ENCODE results near the gene CDC42EP4. TPM values are rescaled to one million over a fixed set of nuclear protein-coding genes. Genes with fewer than 3 reads are reported as not detected.

Gene CDC42EP4
- total and polyA plus RNA-seq, 4 donors = 15.7 to 31.0 (median 28.0) TPM

GRCh38 chr17:73250851-73251640 lies 60.8 kb downstream of the CDC42EP4 start:
- Histone ChIP-seq H3K4me3 (ENCODE audit: low read depth in 1 of 3, low read length in 3 of 3) (no peak overlapping the region), H3K27me3 (ENCODE audit: control insufficient read depth in 4 of 4, insufficient read depth in 4 of 4, low read length in 3 of 4) (no peaks in the 10 kb centered on the region), H3K27ac (ENCODE audit: low read depth in 1 of 2, low read length in 2 of 2) (no peak overlapping the region), H3K9me3 (ENCODE audit: control insufficient read depth in 4 of 4, low read length in 3 of 4) (no peaks in the 10 kb centered on the region), H3K4me1 (ENCODE audit: control insufficient read depth in 4 of 4, insufficient read depth in 4 of 4, low read length in 3 of 4) (no peaks in the 10 kb centered on the region), H3K36me3 (ENCODE audit: control insufficient read depth in 4 of 4, insufficient read depth in 3 of 4, low read depth in 1 of 4, low read length in 3 of 4) (peaks cover 0 to 13% (median 5%) of the 10 kb centered on the region in 4 donors), H3K9ac (ENCODE audit: low read depth in 1 of 2, low read length in 2 of 2) (no peak overlapping the region)
- 74% methylated on average over 10 of the region's 10 CpGs for WGBS
- no peak for TF ChIP-seq MAX (IDR thresholded peaks at IDR 0.05)
- TF ChIP-seq, protein P1, sequence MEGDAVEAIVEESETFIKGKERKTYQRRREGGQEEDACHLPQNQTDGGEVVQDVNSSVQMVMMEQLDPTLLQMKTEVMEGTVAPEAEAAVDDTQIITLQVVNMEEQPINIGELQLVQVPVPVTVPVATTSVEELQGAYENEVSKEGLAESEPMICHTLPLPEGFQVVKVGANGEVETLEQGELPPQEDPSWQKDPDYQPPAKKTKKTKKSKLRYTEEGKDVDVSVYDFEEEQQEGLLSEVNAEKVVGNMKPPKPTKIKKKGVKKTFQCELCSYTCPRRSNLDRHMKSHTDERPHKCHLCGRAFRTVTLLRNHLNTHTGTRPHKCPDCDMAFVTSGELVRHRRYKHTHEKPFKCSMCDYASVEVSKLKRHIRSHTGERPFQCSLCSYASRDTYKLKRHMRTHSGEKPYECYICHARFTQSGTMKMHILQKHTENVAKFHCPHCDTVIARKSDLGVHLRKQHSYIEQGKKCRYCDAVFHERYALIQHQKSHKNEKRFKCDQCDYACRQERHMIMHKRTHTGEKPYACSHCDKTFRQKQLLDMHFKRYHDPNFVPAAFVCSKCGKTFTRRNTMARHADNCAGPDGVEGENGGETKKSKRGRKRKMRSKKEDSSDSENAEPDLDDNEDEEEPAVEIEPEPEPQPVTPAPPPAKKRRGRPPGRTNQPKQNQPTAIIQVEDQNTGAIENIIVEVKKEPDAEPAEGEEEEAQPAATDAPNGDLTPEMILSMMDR (IDR thresholded peaks at IDR 0.05; ENCODE audit: low read depth, low read length, missing input control) = no peak
- TF ChIP-seq, protein P2, sequence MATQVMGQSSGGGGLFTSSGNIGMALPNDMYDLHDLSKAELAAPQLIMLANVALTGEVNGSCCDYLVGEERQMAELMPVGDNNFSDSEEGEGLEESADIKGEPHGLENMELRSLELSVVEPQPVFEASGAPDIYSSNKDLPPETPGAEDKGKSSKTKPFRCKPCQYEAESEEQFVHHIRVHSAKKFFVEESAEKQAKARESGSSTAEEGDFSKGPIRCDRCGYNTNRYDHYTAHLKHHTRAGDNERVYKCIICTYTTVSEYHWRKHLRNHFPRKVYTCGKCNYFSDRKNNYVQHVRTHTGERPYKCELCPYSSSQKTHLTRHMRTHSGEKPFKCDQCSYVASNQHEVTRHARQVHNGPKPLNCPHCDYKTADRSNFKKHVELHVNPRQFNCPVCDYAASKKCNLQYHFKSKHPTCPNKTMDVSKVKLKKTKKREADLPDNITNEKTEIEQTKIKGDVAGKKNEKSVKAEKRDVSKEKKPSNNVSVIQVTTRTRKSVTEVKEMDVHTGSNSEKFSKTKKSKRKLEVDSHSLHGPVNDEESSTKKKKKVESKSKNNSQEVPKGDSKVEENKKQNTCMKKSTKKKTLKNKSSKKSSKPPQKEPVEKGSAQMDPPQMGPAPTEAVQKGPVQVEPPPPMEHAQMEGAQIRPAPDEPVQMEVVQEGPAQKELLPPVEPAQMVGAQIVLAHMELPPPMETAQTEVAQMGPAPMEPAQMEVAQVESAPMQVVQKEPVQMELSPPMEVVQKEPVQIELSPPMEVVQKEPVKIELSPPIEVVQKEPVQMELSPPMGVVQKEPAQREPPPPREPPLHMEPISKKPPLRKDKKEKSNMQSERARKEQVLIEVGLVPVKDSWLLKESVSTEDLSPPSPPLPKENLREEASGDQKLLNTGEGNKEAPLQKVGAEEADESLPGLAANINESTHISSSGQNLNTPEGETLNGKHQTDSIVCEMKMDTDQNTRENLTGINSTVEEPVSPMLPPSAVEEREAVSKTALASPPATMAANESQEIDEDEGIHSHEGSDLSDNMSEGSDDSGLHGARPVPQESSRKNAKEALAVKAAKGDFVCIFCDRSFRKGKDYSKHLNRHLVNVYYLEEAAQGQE (IDR thresholded peaks at IDR 0.05) = no peak
- TF ChIP-seq HNF4A (conservative IDR thresholded peaks at IDR 0.05) = no peak
- TF ChIP-seq, protein P3, sequence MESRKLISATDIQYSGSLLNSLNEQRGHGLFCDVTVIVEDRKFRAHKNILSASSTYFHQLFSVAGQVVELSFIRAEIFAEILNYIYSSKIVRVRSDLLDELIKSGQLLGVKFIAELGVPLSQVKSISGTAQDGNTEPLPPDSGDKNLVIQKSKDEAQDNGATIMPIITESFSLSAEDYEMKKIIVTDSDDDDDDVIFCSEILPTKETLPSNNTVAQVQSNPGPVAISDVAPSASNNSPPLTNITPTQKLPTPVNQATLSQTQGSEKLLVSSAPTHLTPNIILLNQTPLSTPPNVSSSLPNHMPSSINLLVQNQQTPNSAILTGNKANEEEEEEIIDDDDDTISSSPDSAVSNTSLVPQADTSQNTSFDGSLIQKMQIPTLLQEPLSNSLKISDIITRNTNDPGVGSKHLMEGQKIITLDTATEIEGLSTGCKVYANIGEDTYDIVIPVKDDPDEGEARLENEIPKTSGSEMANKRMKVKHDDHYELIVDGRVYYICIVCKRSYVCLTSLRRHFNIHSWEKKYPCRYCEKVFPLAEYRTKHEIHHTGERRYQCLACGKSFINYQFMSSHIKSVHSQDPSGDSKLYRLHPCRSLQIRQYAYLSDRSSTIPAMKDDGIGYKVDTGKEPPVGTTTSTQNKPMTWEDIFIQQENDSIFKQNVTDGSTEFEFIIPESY (IDR thresholded peaks at IDR 0.05) = no peak
- TF ChIP-seq RAD21 (IDR thresholded peaks at IDR 0.05) = no peak
- TF ChIP-seq RXRA (IDR thresholded peaks at IDR 0.05) = no peak
- no peak for TF ChIP-seq FOXA2 (IDR thresholded peaks at IDR 0.05)
- no peak for TF ChIP-seq TAF1 (conservative IDR thresholded peaks at IDR 0.05)
- no peak for TF ChIP-seq FOXA1 (IDR thresholded peaks at IDR 0.05)
- TF ChIP-seq HNF4G (IDR thresholded peaks at IDR 0.05) = no peak
- no peak for TF ChIP-seq SP1 (IDR thresholded peaks at IDR 0.05)
- TF ChIP-seq YY1 (IDR thresholded peaks at IDR 0.05) = no peak
- TF ChIP-seq JUND (IDR thresholded peaks at IDR 0.05) = no peak
- no peak for DNase-seq (ENCODE audit: low spot score)

GRCh38 chr17:73249700-73250099 lies 62.1 kb downstream of the CDC42EP4 start:
- H3K4me1 ChIP-seq (ENCODE audit: control insufficient read depth in 4 of 4, insufficient read depth in 4 of 4, low read length in 3 of 4) = no peaks in the 10 kb centered on the region
- 85% methylated on average over 8 of the region's 8 CpGs for WGBS
- no peak for TF ChIP-seq HNF4A (conservative IDR thresholded peaks at IDR 0.05)
- TF ChIP-seq, protein P1 (IDR thresholded peaks at IDR 0.05; ENCODE audit: low read depth, low read length, missing input control) = no peak
- TF ChIP-seq FOXA2 (IDR thresholded peaks at IDR 0.05) = no peak
- TF ChIP-seq, protein P3 (IDR thresholded peaks at IDR 0.05) = no peak
- TF ChIP-seq JUND (IDR thresholded peaks at IDR 0.05) = no peak
- no peak for TF ChIP-seq GABPA (IDR thresholded peaks at IDR 0.05 in 1 of 2, conservative IDR thresholded peaks at IDR 0.05 in 1 of 2)
- TF ChIP-seq HNF4G (IDR thresholded peaks at IDR 0.05) = no peak
- no peak for TF ChIP-seq SP1 (IDR thresholded peaks at IDR 0.05)
- no peak for TF ChIP-seq NR2F2 (IDR thresholded peaks at IDR 0.05)
- TF ChIP-seq, protein P4, sequence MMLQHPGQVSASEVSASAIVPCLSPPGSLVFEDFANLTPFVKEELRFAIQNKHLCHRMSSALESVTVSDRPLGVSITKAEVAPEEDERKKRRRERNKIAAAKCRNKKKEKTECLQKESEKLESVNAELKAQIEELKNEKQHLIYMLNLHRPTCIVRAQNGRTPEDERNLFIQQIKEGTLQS (IDR thresholded peaks at IDR 0.05) = no peak

More at GRCh38 chr17:73249700-73250099, 62.1 kb downstream of the CDC42EP4 start:
- H3K9ac ChIP-seq (ENCODE audit: low read depth in 1 of 2, low read length in 2 of 2) = no peak overlapping the region
- peaks cover 0 to 21% (median 7%) of the 10 kb centered on the region in 4 donors for H3K36me3 ChIP-seq (ENCODE audit: control insufficient read depth in 4 of 4, insufficient read depth in 3 of 4, low read depth in 1 of 4, low read length in 3 of 4)
- DNase-seq (ENCODE audit: low spot score) = no peak
- H3K27ac ChIP-seq (ENCODE audit: low read depth in 1 of 2, low read length in 2 of 2) = no peak overlapping the region
- H3K9me3 ChIP-seq (ENCODE audit: control insufficient read depth in 4 of 4, low read length in 3 of 4) = no peaks in the 10 kb centered on the region
- H3K4me3 ChIP-seq (ENCODE audit: low read depth in 1 of 3, low read length in 3 of 3) = no peak overlapping the region
- H3K27me3 ChIP-seq (ENCODE audit: control insufficient read depth in 4 of 4, insufficient read depth in 4 of 4, low read length in 3 of 4) = no peaks in the 10 kb centered on the region
